ENCODE data around the gene CEP112.

DNA sequence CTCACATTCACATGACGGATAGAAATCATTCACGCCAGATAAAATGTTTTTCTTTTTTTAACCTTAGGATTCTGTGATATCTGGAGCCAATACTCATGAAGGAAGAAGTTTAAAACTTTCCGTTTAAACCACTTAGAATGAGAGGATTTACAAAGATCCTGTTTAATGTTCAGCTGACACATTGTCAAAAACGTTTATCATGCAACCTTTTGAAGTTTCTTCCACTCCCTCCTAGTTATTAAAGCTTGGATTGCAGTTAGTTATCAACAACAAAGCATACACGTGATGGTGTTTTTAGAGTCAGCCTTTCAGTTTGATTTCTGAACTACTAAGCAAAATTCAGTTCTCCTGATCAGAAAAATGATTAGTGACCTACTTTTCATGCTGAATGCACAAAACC, 487.2 kb downstream of the CEP112 start:
- TF ChIP-seq POLR2A (IDR thresholded peaks at IDR 0.05; ENCODE audit: low read depth, low read length), result no peak
- TF ChIP-seq, protein P1, sequence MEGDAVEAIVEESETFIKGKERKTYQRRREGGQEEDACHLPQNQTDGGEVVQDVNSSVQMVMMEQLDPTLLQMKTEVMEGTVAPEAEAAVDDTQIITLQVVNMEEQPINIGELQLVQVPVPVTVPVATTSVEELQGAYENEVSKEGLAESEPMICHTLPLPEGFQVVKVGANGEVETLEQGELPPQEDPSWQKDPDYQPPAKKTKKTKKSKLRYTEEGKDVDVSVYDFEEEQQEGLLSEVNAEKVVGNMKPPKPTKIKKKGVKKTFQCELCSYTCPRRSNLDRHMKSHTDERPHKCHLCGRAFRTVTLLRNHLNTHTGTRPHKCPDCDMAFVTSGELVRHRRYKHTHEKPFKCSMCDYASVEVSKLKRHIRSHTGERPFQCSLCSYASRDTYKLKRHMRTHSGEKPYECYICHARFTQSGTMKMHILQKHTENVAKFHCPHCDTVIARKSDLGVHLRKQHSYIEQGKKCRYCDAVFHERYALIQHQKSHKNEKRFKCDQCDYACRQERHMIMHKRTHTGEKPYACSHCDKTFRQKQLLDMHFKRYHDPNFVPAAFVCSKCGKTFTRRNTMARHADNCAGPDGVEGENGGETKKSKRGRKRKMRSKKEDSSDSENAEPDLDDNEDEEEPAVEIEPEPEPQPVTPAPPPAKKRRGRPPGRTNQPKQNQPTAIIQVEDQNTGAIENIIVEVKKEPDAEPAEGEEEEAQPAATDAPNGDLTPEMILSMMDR (IDR thresholded peaks at IDR 0.05; ENCODE audit: extremely low read depth in 1 of 2, insufficient read depth in 1 of 2, low read depth in 1 of 2, low read length in 2 of 2), result no peak
- TF ChIP-seq JUN (IDR thresholded peaks at IDR 0.05; ENCODE audit: borderline replicate concordance, insufficient read depth, insufficient read length, low read depth), result no peak
- TF ChIP-seq POLR2AphosphoS5 (IDR thresholded peaks at IDR 0.05; ENCODE audit: insufficient read depth, low read depth, low read length), result no peak
- no peak for TF ChIP-seq FOS (IDR thresholded peaks at IDR 0.05; ENCODE audit: borderline replicate concordance, insufficient read depth, low read length)
- no peak for TF ChIP-seq MYC (IDR thresholded peaks at IDR 0.05; ENCODE audit: low read depth, low read length)
- no peak for TF ChIP-seq EZH2 (IDR thresholded peaks at IDR 0.05; ENCODE audit: borderline replicate concordance, low read depth, low read length, severe bottlenecking)

Data from endothelial cell of umbilical vein (primary cell).